MM.1S (cell line): ENCODE measurements around the gene ACSS1.

ENCODE experiments used
- DNase-seq: peaks from one replicate; pipeline ENCODE4 v3.0.0-alpha.2; 2015
- H2AFZ ChIP-seq: fragments of 300-600 bp; sonication (generic); 2 replicates; pipeline ENCODE4 v1.6.0; 2016; ENCODE audit warnings: antibody characterized with exemption, low read length
- H3F3A ChIP-seq: fragments of 300-600 bp; sonication (generic); 2 replicates; pipeline ENCODE4 v1.6.1; 2016; ENCODE audit warnings: mild to moderate bottlenecking, antibody characterized with exemption, low read length, moderate library complexity, mixed read lengths; ENCODE audit not compliant: insufficient read depth
- H3K27ac ChIP-seq: fragments of 300-600 bp; sonication (generic); 2 replicates; pipeline ENCODE4 v1.5.1; 2016; ENCODE audit warnings: mild to moderate bottlenecking, low read length
- H3K27me3 ChIP-seq: fragments of 300-600 bp; sonication (generic); replicated peaks from 2 replicates; pipeline ENCODE4 v1.6.0; 2016; ENCODE audit warnings: low read length; ENCODE audit not compliant: insufficient read depth
- H3K36me3 ChIP-seq: fragments of 300-600 bp; sonication (generic); replicated peaks from 2 replicates; pipeline ENCODE4 v1.6.1; 2016; ENCODE audit warnings: mild to moderate bottlenecking, low read length, mixed read lengths; ENCODE audit not compliant: insufficient read depth
- H3K4me1 ChIP-seq: fragments of 300-600 bp; sonication (generic); 2 replicates; pipeline ENCODE4 v1.6.1; 2016; ENCODE audit warnings: low read length, mixed read lengths
- H3K4me2 ChIP-seq: fragments of 300-600 bp; sonication (generic); 2 replicates; pipeline ENCODE4 v1.6.0; 2016; ENCODE audit warnings: low read depth, low read length
- H3K4me3 ChIP-seq: fragments of 300-600 bp; sonication (generic); 2 replicates; pipeline ENCODE4 v1.5.1; 2016; ENCODE audit warnings: low read length, mixed read lengths
- H3K79me2 ChIP-seq: fragments of 300-600 bp; sonication (generic); 2 replicates; pipeline ENCODE4 v1.6.1; 2016; ENCODE audit warnings: mixed run types, low read length, mixed read lengths
- H3K9ac ChIP-seq: fragments of 300-600 bp; sonication (generic); 2 replicates; pipeline ENCODE4 v1.6.1; 2016; ENCODE audit warnings: low read length, mixed read lengths
- H3K9me2 ChIP-seq: fragments of 300-600 bp; sonication (generic); replicated peaks from 2 replicates; pipeline ENCODE4 v1.6.1; 2016; ENCODE audit warnings: mild to moderate bottlenecking, low read length, mixed read lengths; ENCODE audit not compliant: insufficient read depth
- H3K9me3 ChIP-seq: fragments of 300-600 bp; sonication (generic); replicated peaks from 2 replicates; pipeline ENCODE4 v1.6.1; 2016; ENCODE audit warnings: mild to moderate bottlenecking, low read length, mixed read lengths; ENCODE audit not compliant: insufficient read depth
- H4K20me1 ChIP-seq: fragments of 300-600 bp; sonication (generic); 2 replicates; pipeline ENCODE4 v1.6.1; 2016; ENCODE audit warnings: mild to moderate bottlenecking, low read length, moderate library complexity, mixed read lengths; ENCODE audit not compliant: insufficient read depth
- CTCF ChIP-seq: fragments of 300-600 bp; sonication (generic); IDR thresholded peaks from 2 replicates; pipeline ENCODE4 v1.5.1; 2016; ENCODE audit warnings: antibody characterized with exemption, low read length, mixed read lengths
- EZH2 ChIP-seq: fragments of 300-600 bp; sonication (generic); optimal IDR thresholded peaks from 2 replicates; pipeline ENCODE3; 2017; ENCODE audit warnings: low read depth, mild to moderate bottlenecking, antibody characterized with exemption, low read length, mixed read lengths
- EZH2phosphoT487 ChIP-seq: fragments of 300-600 bp; sonication (generic); IDR thresholded peaks from 2 replicates; pipeline ENCODE4 v1.6.1; 2018; ENCODE audit warnings: antibody characterized with exemption, low read length

ACSS1 gene

GRCh38 chr20:25055711-25056495 is 2.0 kb downstream of the ACSS1 start:
- DNase-seq: no peak
- no peaks in the 10 kb centered on the region for H3K27me3 ChIP-seq
- TF ChIP-seq EZH2: no peak
- no peak for TF ChIP-seq CTCF
- TF ChIP-seq EZH2phosphoT487: no peak
- peaks cover 58% of the 10 kb centered on the region for H3K4me1 ChIP-seq
- peak overlapping the region; percentile 96; the same call in 1 of the 2 replicates for H3K9ac ChIP-seq
- H3F3A ChIP-seq: peaks cover 51% of the 10 kb centered on the region
- peak overlapping the region; percentile 99 for H3K4me2 ChIP-seq
- peaks cover 69% of the 10 kb centered on the region for H3K79me2 ChIP-seq
- no peaks in the 10 kb centered on the region for H3K9me3 ChIP-seq
- no peaks in the 10 kb centered on the region for H4K20me1 ChIP-seq
- peak overlapping the region; percentile 88 for H3K4me3 ChIP-seq
- no peaks in the 10 kb centered on the region for H3K36me3 ChIP-seq
- H3K9me2 ChIP-seq: no peaks in the 10 kb centered on the region
- H3K27ac ChIP-seq: peak overlapping the region; percentile 87; the same call in 1 of the 2 replicates
- H2AFZ ChIP-seq: no peak overlapping the region

- Histone ChIP-seq H3K79me2 (peaks cover 76% of the 10 kb centered on the region), H3K27me3 (no peaks in the 10 kb centered on the region), H3K9me2 (no peaks in the 10 kb centered on the region), H3K4me2 (peak overlapping the region; percentile 99), H3K4me1 (peaks cover 50% of the 10 kb centered on the region), H3K9me3 (no peaks in the 10 kb centered on the region), H4K20me1 (no peaks in the 10 kb centered on the region), H3K36me3 (no peaks in the 10 kb centered on the region), H3K9ac (no peak overlapping the region), H2AFZ (no peak overlapping the region), H3F3A (peaks cover 46% of the 10 kb centered on the region), H3K4me3 (0 out of 2 replicates have a peak overlapping the region, but pooled peaks have one; percentile 88), H3K27ac (peak overlapping the region; percentile 87; the same call in 1 of the 2 replicates)
- no peak for DNase-seq
- TF ChIP-seq EZH2phosphoT487 (no peak), EZH2 (no peak), CTCF (no peak)
Measured at GRCh38 chr20:25054995-25055629, 2.8 kb downstream of the ACSS1 start.

GRCh38 chr20:25054096-25054820 is 3.7 kb downstream of the ACSS1 start:
- no peaks in the 10 kb centered on the region for H3K27me3 ChIP-seq
- H3K4me3 ChIP-seq: peak overlapping the region; percentile 31; the same call in 1 of the 2 replicates
- peak overlapping the region; percentile 99 for H3K4me2 ChIP-seq
- H3K9me3 ChIP-seq: no peaks in the 10 kb centered on the region
- DNase-seq: no peak
- peaks cover 43% of the 10 kb centered on the region for H3F3A ChIP-seq
- H3K79me2 ChIP-seq: peaks cover 85% of the 10 kb centered on the region
- peak overlapping the region; percentile 15; the same call in 1 of the 2 replicates for H3K9ac ChIP-seq
- peak overlapping the region; percentile 60; the same call in 1 of the 2 replicates for H3K27ac ChIP-seq
- peaks cover 47% of the 10 kb centered on the region for H3K4me1 ChIP-seq
- no peaks in the 10 kb centered on the region for H3K36me3 ChIP-seq
- H3K9me2 ChIP-seq: no peaks in the 10 kb centered on the region
- H4K20me1 ChIP-seq: no peaks in the 10 kb centered on the region
- no peak overlapping the region for H2AFZ ChIP-seq
- TF ChIP-seq EZH2 (no peak), EZH2phosphoT487 (no peak), CTCF (no peak)
